A549 (cell line): Measurements from ENCODE around the gene ATP2B3.

ENCODE experiments used
- BHLHE40 ChIP-seq: IDR thresholded peaks from 2 replicates; pipeline ENCODE4 v1.6.1; 2012; ENCODE audit warnings: low read depth, low read length, inconsistent platforms
- CTCF ChIP-seq: fragments of >200 bp; sonication (Bioruptor Twin); formaldehyde crosslinking; IDR thresholded peaks from 3 replicates; pipeline ENCODE4 v1.5.1; 2016
- ELK1 ChIP-seq: fragments of 150-350 bp; IDR thresholded peaks from 2 replicates; pipeline ENCODE4 v1.6.1; 2014; ENCODE audit warnings: low read depth, mild to moderate bottlenecking, low read length
- JUNB ChIP-seq: fragments of >200 bp; sonication (Bioruptor Twin); formaldehyde crosslinking; IDR thresholded peaks from 2 replicates; pipeline ENCODE4 v1.6.1; 2016
- KDM1A ChIP-seq: fragments of 200-600 bp; sonication (generic); IDR thresholded peaks from 2 replicates; pipeline ENCODE4 v1.6.1; 2016; ENCODE audit warnings: low read depth, mild to moderate bottlenecking
- KDM5A ChIP-seq: fragments of 200-600 bp; sonication (generic); IDR thresholded peaks from 2 replicates; pipeline ENCODE4 v1.6.1; 2016; ENCODE audit warnings: antibody characterized with exemption, mild to moderate bottlenecking
- MAX ChIP-seq: IDR thresholded peaks from 2 replicates; pipeline ENCODE4 v1.6.1; 2012
- MYC ChIP-seq: IDR thresholded peaks from 2 replicates; pipeline ENCODE4 v1.6.1; 2012; ENCODE audit warnings: mild to moderate bottlenecking, inconsistent platforms, low read length, improper control_type of control experiment, borderline replicate concordance
- PHF8 ChIP-seq: fragments of 200-600 bp; sonication (generic); IDR thresholded peaks from 2 replicates; pipeline ENCODE4 v1.6.1; 2016; ENCODE audit warnings: low read depth, mild to moderate bottlenecking, antibody characterized with exemption, moderate library complexity, borderline replicate concordance
- POLR2A ChIP-seq: IDR thresholded peaks from 2 replicates; pipeline ENCODE4 v1.6.1; 2012; ENCODE audit warnings: mild to moderate bottlenecking, low read length
- TP53 ChIP-seq: fragments of 250-450 bp; sonication (Bioruptor Pico); IDR thresholded peaks from 2 replicates; pipeline ENCODE4 v1.5.0; 2021; ENCODE audit warnings: mild to moderate bottlenecking, moderate library complexity
- TF ChIP-seq, protein P1 (sequence below): fragments of 450-650 bp; IDR thresholded peaks from 2 replicates; pipeline ENCODE4 v1.6.1; 2014; ENCODE audit warnings: antibody characterized with exemption

DNA sequence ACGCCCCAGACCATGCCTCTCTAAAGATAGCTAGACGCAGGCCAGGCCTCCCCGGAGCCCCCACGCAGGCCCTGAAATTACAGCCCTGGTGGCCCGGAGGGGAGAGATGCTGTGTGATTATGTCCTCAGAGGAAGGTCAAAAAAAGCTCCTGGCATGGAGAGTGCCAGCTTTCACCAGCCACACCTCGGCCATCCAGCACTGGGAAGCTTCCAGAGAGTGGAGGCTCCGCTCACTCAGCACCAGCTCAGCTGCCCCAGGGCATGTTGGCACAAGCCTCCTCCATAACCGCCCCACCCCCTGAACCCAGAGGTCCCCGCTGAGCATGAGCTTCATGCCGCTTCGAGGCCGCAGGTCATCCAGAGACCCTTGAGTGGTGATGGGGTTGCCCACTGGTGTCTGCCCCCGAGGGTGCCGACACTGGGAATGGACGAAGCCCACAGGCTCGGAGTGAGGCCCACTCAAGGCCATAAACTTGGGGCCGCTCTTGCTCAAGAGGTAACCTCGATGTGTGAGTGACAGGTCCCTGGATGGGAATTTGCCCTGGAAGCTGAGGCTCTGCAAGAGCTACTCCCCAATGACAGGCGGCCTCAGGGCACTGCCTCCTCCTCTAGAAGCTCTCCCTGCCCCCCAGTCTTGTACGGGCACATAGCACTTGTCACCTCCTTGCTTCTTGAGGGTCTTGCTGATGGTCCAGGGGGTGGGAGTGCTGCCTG is 27.1 kb upstream of the ATP2B3 start:
- TF ChIP-seq CTCF: no peak
- no peak for TF ChIP-seq KDM1A
- no peak for TF ChIP-seq BHLHE40
- no peak for TF ChIP-seq POLR2A
- no peak for TF ChIP-seq MYC
- no peak for TF ChIP-seq PHF8
- TF ChIP-seq JUNB: no peak
- no peak for TF ChIP-seq ELK1
- TF ChIP-seq MAX: no peak
- TF ChIP-seq, protein P1, sequence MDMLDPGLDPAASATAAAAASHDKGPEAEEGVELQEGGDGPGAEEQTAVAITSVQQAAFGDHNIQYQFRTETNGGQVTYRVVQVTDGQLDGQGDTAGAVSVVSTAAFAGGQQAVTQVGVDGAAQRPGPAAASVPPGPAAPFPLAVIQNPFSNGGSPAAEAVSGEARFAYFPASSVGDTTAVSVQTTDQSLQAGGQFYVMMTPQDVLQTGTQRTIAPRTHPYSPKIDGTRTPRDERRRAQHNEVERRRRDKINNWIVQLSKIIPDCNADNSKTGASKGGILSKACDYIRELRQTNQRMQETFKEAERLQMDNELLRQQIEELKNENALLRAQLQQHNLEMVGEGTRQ: no peak
- no peak for TF ChIP-seq TP53
- TF ChIP-seq KDM5A: no peak
